Ecto neural progenitor cell (in vitro differentiated cells): Measurements from ENCODE around the gene TMEM120A.
"Not testable (repeated sequence)": the region's sequence is repeated elsewhere in the genome, so short reads cannot be mapped to it uniquely, and the experiment has no call there.

Experiments used
- DNase-seq: peaks from one replicate; pipeline ENCODE4 v3.0.0-alpha.2; 2018; ENCODE audit warnings: low spot score

Gene TMEM120A

DNA sequence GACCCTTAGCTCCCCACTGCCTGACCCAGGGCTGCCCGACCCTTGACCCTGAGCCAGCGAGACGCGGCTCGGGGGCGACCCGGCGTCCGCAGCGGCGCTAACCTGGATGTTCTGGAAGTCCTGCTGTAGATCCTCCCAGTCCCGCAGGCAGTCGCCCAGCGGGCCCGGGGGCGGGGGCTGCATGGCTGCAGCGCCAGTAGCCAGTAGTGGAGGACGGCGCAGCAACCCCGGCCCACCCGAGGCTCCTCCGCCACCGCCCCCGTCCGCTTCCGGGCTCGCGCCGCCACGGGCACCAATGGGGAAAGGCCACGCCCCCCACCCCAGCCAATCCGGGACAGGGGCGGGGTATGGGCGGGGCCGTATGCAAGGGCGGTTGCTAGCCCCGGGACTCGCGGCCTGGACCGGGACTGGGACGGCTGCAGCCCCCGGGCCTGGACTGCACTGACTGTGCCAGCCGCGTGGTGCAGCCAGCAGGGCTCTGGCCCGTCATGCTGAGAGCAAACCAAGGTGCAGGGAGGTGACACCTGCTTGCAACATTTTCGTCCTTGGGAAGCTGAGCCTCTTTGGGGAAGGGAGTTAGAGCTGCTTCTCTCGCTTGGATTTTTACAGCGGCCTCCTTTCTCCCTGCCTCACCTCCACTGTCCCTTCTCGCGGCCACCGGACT, at the start of gene TMEM120A:
Gene TMEM120A, minus strand, starts transcription at position 208 of the 664 bp plus-strand sequence. Its CDS starts 25 bp downstream, at position 183.
- peak; percentile 98 for DNase-seq

DNA sequence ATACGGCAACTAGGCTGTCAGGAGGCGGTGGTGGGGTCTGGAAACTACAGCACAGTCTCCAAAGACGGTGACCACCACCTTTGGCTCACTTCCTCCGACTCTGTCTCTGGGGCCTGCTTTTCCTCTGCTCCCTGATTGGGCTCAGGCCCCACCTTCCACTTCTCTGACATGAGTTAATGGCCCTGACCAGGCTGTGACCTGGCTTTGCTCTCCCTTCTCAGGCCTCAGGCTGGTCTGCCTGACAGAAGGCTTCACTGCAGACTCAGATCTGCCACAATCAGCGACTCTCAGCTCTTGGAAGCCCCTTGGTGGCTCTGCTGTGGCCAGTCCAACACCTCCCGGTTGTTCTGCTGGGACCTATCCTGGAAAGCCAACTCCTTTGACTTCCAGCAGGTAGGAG, 45.7 kb upstream of the TMEM120A start:
- DNase-seq, result no peak

DNA sequence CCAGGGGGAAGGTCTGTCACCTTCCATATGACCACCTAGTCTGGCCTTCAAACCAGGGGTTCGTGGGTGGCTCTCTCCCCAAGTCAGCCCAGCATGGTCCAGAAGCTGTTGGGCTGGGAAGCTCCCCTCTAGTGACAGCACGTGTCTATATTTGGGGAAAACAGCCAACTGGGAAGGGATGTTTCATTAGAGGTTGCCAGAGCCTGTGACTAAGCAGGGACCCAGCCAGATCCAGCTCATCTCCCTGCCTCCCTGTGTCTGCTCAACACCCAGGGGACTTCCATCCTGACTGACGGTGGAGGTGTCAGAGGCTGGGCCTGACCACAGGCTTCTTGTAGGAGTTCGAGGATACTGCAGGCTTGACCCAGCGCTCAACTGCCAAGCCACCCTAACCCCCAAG, 42.9 kb upstream of the TMEM120A start:
- DNase-seq, result no peak

- no peak for DNase-seq
Measured at GRCh38 chr7:76031964-76032363, 37.6 kb upstream of the TMEM120A start.

- not testable (repeated sequence) for DNase-seq
Measured at GRCh38 chr7:76029682-76030081, 35.3 kb upstream of the TMEM120A start.

DNA sequence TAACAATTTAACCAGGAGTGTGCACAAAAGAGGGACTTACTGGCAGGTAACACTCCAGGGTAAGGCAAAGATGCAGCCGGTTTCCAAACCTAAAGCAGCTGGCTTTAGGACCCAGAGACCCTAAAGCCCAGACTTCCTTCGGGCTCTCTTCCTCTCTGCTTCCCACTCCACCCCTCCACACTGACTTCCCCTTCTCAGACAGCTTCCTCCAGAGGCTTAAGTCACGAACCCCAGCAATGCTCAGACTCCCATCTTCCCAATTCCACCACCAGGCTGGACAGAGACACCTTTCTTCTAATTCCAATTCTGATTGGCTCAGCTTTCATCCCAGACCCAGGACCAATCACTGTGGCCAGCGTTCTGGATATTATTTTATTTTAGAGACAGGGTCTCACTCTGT, 28.6 kb upstream of the TMEM120A start:
- DNase-seq, result no peak

- DNase-seq, result no peak
Measured at GRCh38 chr7:76022026-76022780, 27.8 kb upstream of the TMEM120A start.

GRCh38 chr7:76020031-76020714, 25.8 kb upstream of the TMEM120A start:
- peak; percentile 78 for DNase-seq

- DNase-seq, result not testable (repeated sequence)
Measured at GRCh38 chr7:76018520-76018919, 24.1 kb upstream of the TMEM120A start.

DNA sequence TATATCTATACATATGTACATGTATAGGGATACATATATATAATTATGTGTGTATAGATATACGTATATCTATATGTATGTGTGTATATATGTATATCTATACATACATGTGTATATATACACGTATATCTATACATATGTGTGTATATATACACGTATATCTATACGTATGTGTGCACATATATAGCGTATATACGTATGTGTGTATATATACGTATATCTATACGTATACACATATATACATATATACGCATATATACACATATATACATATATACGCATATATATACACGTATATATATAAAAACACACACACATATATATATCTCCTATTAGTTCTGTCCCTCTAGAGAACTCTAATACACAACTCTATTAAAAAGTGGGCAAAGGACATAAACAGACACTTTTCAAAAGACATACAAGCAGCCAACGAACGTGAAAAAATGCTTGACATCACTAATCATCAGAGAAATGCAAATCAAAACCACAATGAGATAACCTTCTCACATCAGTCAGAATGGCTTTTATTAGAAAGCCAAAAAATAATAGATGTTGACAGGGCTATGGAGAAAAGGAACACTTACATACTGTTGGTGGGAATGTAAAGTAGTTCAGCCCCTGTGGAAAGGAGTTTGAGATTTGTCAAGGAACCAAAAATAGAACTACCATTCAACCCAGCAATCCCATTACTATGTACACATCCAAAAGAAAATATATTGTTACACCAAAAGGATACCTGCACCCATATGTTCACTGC, 22.0 kb upstream of the TMEM120A start:
- DNase-seq, result no peak

DNA sequence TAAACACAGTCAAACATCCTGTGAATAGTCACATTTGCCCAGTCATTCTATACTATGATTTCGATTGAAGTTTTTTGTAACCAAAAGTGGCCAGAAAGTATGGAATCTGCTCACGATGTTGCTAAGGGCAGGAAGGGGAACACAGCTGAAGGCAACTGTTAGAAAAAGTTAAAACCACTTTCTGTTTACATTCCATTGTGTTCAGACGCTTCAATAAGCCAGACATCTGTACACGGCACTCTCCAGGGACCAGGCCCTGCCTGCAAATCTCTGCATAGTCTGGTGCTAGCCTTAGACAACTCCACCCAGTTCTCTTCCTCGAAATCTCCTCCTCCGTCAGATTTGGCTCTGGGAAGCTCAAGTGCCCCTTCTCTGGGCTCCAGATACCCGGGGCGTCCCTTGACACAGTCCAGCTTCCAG, 17.1 kb upstream of the TMEM120A start:
- no peak for DNase-seq

GRCh38 chr7:76009672-76010600, 15.5 kb upstream of the TMEM120A start:
- DNase-seq, result no peak

GRCh38 chr7:76008156-76008687, 13.8 kb upstream of the TMEM120A start:
- no peak for DNase-seq

DNA sequence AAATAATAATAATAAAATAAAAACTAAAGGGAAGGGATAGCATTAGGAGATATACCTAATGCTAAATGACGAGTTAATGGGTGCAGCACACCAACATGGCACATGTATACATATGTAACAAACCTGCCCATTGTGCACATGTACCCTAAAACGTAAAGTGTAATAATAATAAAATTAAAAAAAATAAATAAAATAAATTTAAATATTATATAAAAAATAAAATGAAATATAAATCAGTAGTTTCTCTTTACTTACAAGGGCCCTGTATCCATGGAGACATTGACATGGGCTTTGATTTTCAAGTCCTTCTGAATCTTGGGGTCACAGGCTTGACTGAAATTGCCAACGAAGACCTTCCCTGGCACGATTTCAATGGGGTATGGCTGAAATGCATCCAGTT, 10.6 kb upstream of the TMEM120A start:
- DNase-seq, result not testable (repeated sequence)

DNA sequence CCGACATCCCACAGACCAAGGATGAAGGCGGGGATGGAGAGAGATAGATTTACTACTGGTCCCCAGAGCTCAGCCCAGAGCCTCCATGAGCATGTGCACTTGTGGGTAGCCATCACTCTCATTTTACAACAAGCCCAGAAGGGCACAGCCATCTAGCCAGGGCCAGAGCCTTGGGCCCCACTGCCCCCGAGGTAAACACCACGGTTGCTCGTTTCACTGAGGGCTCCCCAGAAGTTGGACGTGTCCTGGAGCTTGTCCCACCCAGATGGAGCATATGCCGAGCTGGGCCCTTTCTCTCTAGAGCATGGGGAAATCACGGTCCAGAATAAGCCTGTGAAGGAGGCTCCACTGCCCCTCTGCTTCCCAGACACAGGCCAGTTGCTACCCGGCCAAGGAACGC, 9.0 kb upstream of the TMEM120A start:
- no peak for DNase-seq

GRCh38 chr7:76002822-76003221, 8.4 kb upstream of the TMEM120A start:
- DNase-seq, result no peak

DNA sequence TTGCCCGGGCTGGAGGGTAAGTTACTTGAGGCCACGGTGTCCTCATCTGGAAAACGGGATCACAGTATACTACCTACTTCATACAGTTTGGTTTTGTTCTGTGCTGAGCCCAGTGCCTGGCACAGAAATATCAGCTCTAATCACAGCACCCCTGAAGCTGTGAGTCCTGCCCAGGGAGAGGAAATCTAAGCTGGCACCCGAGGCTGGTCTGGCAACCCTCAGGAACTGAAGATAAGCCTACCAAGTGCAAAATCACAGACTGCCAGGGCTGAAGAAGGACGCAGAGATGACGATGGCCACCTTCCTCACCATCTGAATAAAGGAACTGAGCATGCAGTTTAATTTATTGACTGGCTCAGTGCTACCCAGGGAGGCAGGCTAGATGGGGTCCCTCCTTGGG, 7.7 kb upstream of the TMEM120A start:
- no peak for DNase-seq

DNA sequence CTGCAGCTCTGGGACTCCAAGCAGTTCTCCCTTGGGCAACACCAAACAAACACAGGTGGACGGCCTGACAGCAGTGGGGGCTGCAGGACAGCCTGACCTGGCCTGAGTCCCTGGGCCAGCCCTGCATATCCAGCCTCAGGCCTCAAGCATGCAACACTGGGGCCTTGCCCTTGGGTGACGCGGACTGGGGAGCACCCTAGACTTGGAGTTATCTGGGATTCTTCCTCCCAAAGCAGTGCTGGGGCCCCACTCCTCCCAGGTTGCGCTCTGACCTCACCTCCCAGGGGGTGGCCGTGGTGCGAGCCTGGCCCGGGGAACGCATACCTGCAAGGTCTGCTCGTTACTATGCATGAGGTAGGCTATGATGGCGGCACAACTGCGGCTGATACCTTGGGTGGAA, 6.2 kb upstream of the TMEM120A start:
- no peak for DNase-seq

DNA sequence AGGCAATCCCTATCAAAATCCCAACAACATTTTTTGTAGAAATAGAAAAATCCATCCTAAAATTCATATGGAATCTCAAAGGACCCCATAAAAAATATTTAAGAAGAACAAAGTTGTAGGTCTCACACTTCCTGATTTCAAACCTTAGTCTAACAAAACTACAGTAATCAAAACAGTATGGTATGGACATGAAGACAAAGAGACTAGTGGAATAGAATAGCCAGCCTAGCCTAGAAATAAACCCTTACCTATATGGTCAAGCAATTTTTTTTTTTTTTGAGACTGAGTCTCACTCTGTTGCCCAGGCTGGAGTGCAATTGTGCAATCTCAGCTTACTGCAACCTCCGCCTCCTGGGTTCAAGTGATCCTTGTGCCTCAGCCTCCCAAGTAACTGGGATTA, 3.6 kb upstream of the TMEM120A start:
- DNase-seq, result no peak

- no peak for DNase-seq
Measured at GRCh38 chr7:75996476-75996875, 2.1 kb upstream of the TMEM120A start.

DNA sequence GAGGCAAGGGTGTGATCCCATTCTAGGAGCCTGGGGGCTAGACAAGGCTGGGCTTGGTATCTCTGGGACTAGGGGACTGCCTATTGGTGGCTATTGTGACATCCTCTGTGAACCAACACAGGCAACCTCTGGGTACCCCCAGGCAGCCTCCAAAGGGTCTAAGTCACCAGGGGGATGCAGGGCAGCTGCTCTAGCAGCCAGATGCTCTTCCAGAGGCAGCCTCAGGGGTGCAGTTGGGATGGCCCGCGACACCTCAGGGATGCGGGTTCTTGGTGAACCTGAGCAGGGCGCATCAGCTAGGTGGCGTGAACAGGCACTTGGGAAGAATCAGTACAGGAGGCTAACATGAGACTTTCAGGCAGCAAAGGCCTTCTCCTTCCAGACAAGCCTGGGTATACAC, 1.6 kb upstream of the TMEM120A start:
- no peak for DNase-seq
